ENCODE data around the gene CORO2A.

CORO2A gene

GRCh38 chr9:98207606-98208005 is 15.2 kb upstream of the CORO2A start:
- H3K27ac ChIP-seq (ENCODE audit: low read depth, low read length): no peak overlapping the region
- no peaks in the 10 kb centered on the region for H3K9me3 ChIP-seq (ENCODE audit: control insufficient read depth, insufficient read depth, low read length)
- no peaks in the 10 kb centered on the region for H3K27me3 ChIP-seq (ENCODE audit: control insufficient read depth, insufficient read depth, low read length)
- peaks cover 6% of the 10 kb centered on the region; the same call in 1 of the 2 replicates for H3K4me1 ChIP-seq (ENCODE audit: control insufficient read depth, insufficient read depth, low read length)
- H3K36me3 ChIP-seq (ENCODE audit: control insufficient read depth, insufficient read depth, low read length): peaks cover 7% of the 10 kb centered on the region; the same call in 1 of the 2 replicates
- H3K9ac ChIP-seq (ENCODE audit: low read depth, low read length): no peak overlapping the region
- H3K4me3 ChIP-seq (ENCODE audit: low read depth, low read length): no peak overlapping the region

GRCh38 chr9:98206754-98207153 is 14.3 kb upstream of the CORO2A start:
- peaks cover 7% of the 10 kb centered on the region; the same call in 1 of the 2 replicates for H3K36me3 ChIP-seq (ENCODE audit: control insufficient read depth, insufficient read depth, low read length)

GRCh38 chr9:98204692-98205091 is 12.3 kb upstream of the CORO2A start:
- Histone ChIP-seq H3K27me3 (ENCODE audit: control insufficient read depth, insufficient read depth, low read length) (no peaks in the 10 kb centered on the region), H3K4me3 (ENCODE audit: low read depth, low read length) (no peak overlapping the region), H3K9ac (ENCODE audit: low read depth, low read length) (no peak overlapping the region), H3K27ac (ENCODE audit: low read depth, low read length) (no peak overlapping the region), H3K36me3 (ENCODE audit: control insufficient read depth, insufficient read depth, low read length) (peaks cover 7% of the 10 kb centered on the region; the same call in 1 of the 2 replicates), H3K4me1 (ENCODE audit: control insufficient read depth, insufficient read depth, low read length) (peaks cover 12% of the 10 kb centered on the region), H3K9me3 (ENCODE audit: control insufficient read depth, insufficient read depth, low read length) (no peaks in the 10 kb centered on the region; the same call in 1 of the 2 replicates)

More at GRCh38 chr9:98206754-98207153, 14.3 kb upstream of the CORO2A start:
- H3K27me3 ChIP-seq (ENCODE audit: control insufficient read depth, insufficient read depth, low read length): no peaks in the 10 kb centered on the region
- no peak overlapping the region for H3K4me3 ChIP-seq (ENCODE audit: low read depth, low read length)
- no peak overlapping the region for H3K9ac ChIP-seq (ENCODE audit: low read depth, low read length)
- peaks cover 6% of the 10 kb centered on the region; the same call in 1 of the 2 replicates for H3K4me1 ChIP-seq (ENCODE audit: control insufficient read depth, insufficient read depth, low read length)
- H3K27ac ChIP-seq (ENCODE audit: low read depth, low read length): no peak overlapping the region
- no peaks in the 10 kb centered on the region; the same call in 1 of the 2 replicates for H3K9me3 ChIP-seq (ENCODE audit: control insufficient read depth, insufficient read depth, low read length)

GRCh38 chr9:98203153-98203552 is 10.7 kb upstream of the CORO2A start:
- H3K27me3 ChIP-seq (ENCODE audit: control insufficient read depth, insufficient read depth, low read length): no peaks in the 10 kb centered on the region
- H3K9ac ChIP-seq (ENCODE audit: low read depth, low read length): no peak overlapping the region
- H3K4me3 ChIP-seq (ENCODE audit: low read depth, low read length): no peak overlapping the region
- H3K27ac ChIP-seq (ENCODE audit: low read depth, low read length): no peak overlapping the region
- H3K4me1 ChIP-seq (ENCODE audit: control insufficient read depth, insufficient read depth, low read length): peaks cover 17% of the 10 kb centered on the region
- peaks cover 3% of the 10 kb centered on the region; the same call in 1 of the 2 replicates for H3K36me3 ChIP-seq (ENCODE audit: control insufficient read depth, insufficient read depth, low read length)
- no peaks in the 10 kb centered on the region; the same call in 1 of the 2 replicates for H3K9me3 ChIP-seq (ENCODE audit: control insufficient read depth, insufficient read depth, low read length)

- Histone ChIP-seq H3K27me3 (ENCODE audit: control insufficient read depth, insufficient read depth, low read length) (no peaks in the 10 kb centered on the region), H3K4me3 (ENCODE audit: low read depth, low read length) (no peak overlapping the region), H3K4me1 (ENCODE audit: control insufficient read depth, insufficient read depth, low read length) (peaks cover 17% of the 10 kb centered on the region), H3K36me3 (ENCODE audit: control insufficient read depth, insufficient read depth, low read length) (no peaks in the 10 kb centered on the region), H3K9me3 (ENCODE audit: control insufficient read depth, insufficient read depth, low read length) (no peaks in the 10 kb centered on the region; the same call in 1 of the 2 replicates), H3K9ac (ENCODE audit: low read depth, low read length) (no peak overlapping the region), H3K27ac (ENCODE audit: low read depth, low read length) (no peak overlapping the region)
These were observed 9.8 kb upstream of the CORO2A start for GRCh38 chr9:98202252-98202651.

GRCh38 chr9:98201749-98202148 is 9.3 kb upstream of the CORO2A start:
- H3K4me1 ChIP-seq (ENCODE audit: control insufficient read depth, insufficient read depth, low read length): peaks cover 15% of the 10 kb centered on the region
- no peaks in the 10 kb centered on the region for H3K27me3 ChIP-seq (ENCODE audit: control insufficient read depth, insufficient read depth, low read length)
- H3K36me3 ChIP-seq (ENCODE audit: control insufficient read depth, insufficient read depth, low read length): no peaks in the 10 kb centered on the region
- no peak overlapping the region for H3K4me3 ChIP-seq (ENCODE audit: low read depth, low read length)
- no peak overlapping the region for H3K9ac ChIP-seq (ENCODE audit: low read depth, low read length)
- H3K27ac ChIP-seq (ENCODE audit: low read depth, low read length): no peak overlapping the region
- H3K9me3 ChIP-seq (ENCODE audit: control insufficient read depth, insufficient read depth, low read length): no peaks in the 10 kb centered on the region; the same call in 1 of the 2 replicates

GRCh38 chr9:98201102-98201501 is 8.7 kb upstream of the CORO2A start:
- Histone ChIP-seq H3K27me3 (ENCODE audit: control insufficient read depth, insufficient read depth, low read length) (no peaks in the 10 kb centered on the region), H3K27ac (ENCODE audit: low read depth, low read length) (no peak overlapping the region), H3K4me1 (ENCODE audit: control insufficient read depth, insufficient read depth, low read length) (peaks cover 13% of the 10 kb centered on the region), H3K9me3 (ENCODE audit: control insufficient read depth, insufficient read depth, low read length) (no peaks in the 10 kb centered on the region; the same call in 1 of the 2 replicates), H3K4me3 (ENCODE audit: low read depth, low read length) (no peak overlapping the region), H3K9ac (ENCODE audit: low read depth, low read length) (no peak overlapping the region), H3K36me3 (ENCODE audit: control insufficient read depth, insufficient read depth, low read length) (no peaks in the 10 kb centered on the region)

GRCh38 chr9:98199388-98200033 is 7.1 kb upstream of the CORO2A start:
- Histone ChIP-seq H3K4me1 (ENCODE audit: control insufficient read depth, insufficient read depth, low read length) (peaks cover 11% of the 10 kb centered on the region), H3K27ac (ENCODE audit: low read depth, low read length) (no peak overlapping the region), H3K9ac (ENCODE audit: low read depth, low read length) (no peak overlapping the region), H3K36me3 (ENCODE audit: control insufficient read depth, insufficient read depth, low read length) (no peaks in the 10 kb centered on the region), H3K4me3 (ENCODE audit: low read depth, low read length) (no peak overlapping the region), H3K9me3 (ENCODE audit: control insufficient read depth, insufficient read depth, low read length) (no peaks in the 10 kb centered on the region; the same call in 1 of the 2 replicates), H3K27me3 (ENCODE audit: control insufficient read depth, insufficient read depth, low read length) (no peaks in the 10 kb centered on the region)

- H3K27ac ChIP-seq (ENCODE audit: low read depth, low read length): no peak overlapping the region
- H3K4me1 ChIP-seq (ENCODE audit: control insufficient read depth, insufficient read depth, low read length): peaks cover 24% of the 10 kb centered on the region
- no peaks in the 10 kb centered on the region for H3K36me3 ChIP-seq (ENCODE audit: control insufficient read depth, insufficient read depth, low read length)
- H3K9ac ChIP-seq (ENCODE audit: low read depth, low read length): no peak overlapping the region
- H3K9me3 ChIP-seq (ENCODE audit: control insufficient read depth, insufficient read depth, low read length): no peaks in the 10 kb centered on the region
- no peak overlapping the region for H3K4me3 ChIP-seq (ENCODE audit: low read depth, low read length)
- H3K27me3 ChIP-seq (ENCODE audit: control insufficient read depth, insufficient read depth, low read length): no peaks in the 10 kb centered on the region
These were observed 3.2 kb upstream of the CORO2A start for GRCh38 chr9:98195671-98196070.

GRCh38 chr9:98193336-98193944 is 1.0 kb upstream of the CORO2A start:
- no peak overlapping the region for H3K9ac ChIP-seq (ENCODE audit: low read depth, low read length)
- H3K27me3 ChIP-seq (ENCODE audit: control insufficient read depth, insufficient read depth, low read length): no peaks in the 10 kb centered on the region
- peak overlapping the region; percentile 81 for H3K4me3 ChIP-seq (ENCODE audit: low read depth, low read length)
- no peaks in the 10 kb centered on the region for H3K36me3 ChIP-seq (ENCODE audit: control insufficient read depth, insufficient read depth, low read length)
- peak overlapping the region; percentile 54 for H3K27ac ChIP-seq (ENCODE audit: low read depth, low read length)
- peaks cover 13% of the 10 kb centered on the region for H3K4me1 ChIP-seq (ENCODE audit: control insufficient read depth, insufficient read depth, low read length)
- H3K9me3 ChIP-seq (ENCODE audit: control insufficient read depth, insufficient read depth, low read length): no peaks in the 10 kb centered on the region
